Measurements from ENCODE around the gene STAT6. TPM values are rescaled to one million over a fixed set of nuclear protein-coding genes. Genes with fewer than 3 reads are reported as not detected.

Gene STAT6
- total and polyA plus RNA-seq, 10 of the 15 experiments (the other 5 are each of a cell fraction or from before 2014, with no cell fraction given) = 14.2 to 176 (median 89.6) TPM

- no peaks in the 10 kb centered on the region for H3K9me3 ChIP-seq (replicated peaks; ENCODE audit: control insufficient read depth, insufficient read depth, low read length)
- H3K27ac ChIP-seq (ENCODE audit: control insufficient read depth, insufficient read depth) = no peak overlapping the region
- no peaks in the 10 kb centered on the region for H3K4me1 ChIP-seq (ENCODE audit: control insufficient read depth, insufficient read depth, low read length)
- ChIA-PET SMC1A (ENCODE audit: uncharacterized antibody, unreplicated experiment) (no interaction called here), POLR2A (no interaction called here), CTCF (interaction anchor here (2.9 kb wide), 1 partner anchor 17 kb away, joined by 13 read pairs; no protein-coding TSS in a partner anchor), RAD21 (ENCODE audit: unreplicated experiment) (no interaction called here)
- H2AFZ ChIP-seq (ENCODE audit: control insufficient read depth, low read depth, low read length) = no peak overlapping the region
- H3K4me3 ChIP-seq = no peak overlapping the region
- H3K79me2 ChIP-seq (ENCODE audit: control insufficient read depth, insufficient read depth, low read length) = no peaks in the 10 kb centered on the region
- no peak overlapping the region for H3K9ac ChIP-seq (ENCODE audit: control insufficient read depth, insufficient read depth, low read length)
- DNase-seq (ENCODE audit: low read depth, low spot score) (no peak), ATAC-seq (no peak), FAIRE-seq (no peak)
- H3K36me3 ChIP-seq (ENCODE audit: control insufficient read depth in 2 of 2, insufficient read depth in 2 of 2, low read length in 1 of 2) = no peaks in the 10 kb centered on the region
- peaks cover 0 to 3% of the 10 kb centered on the region in 2 experiments; a peak in 2 of 4 replicates for H3K27me3 ChIP-seq (replicated peaks in 1 of 2; ENCODE audit: control insufficient read depth in 2 of 2, insufficient read depth in 2 of 2, low read length in 1 of 2)
- in situ Hi-C loops (cut with MboI) (no loop called here), intact Hi-C loops (cut with micrococcal nuclease; ENCODE audit: unreplicated experiment) (no loop called here)
- no peak overlapping the region for H3K4me2 ChIP-seq (ENCODE audit: control insufficient read depth, insufficient read depth)
- WGBS (ENCODE audit: insufficient coverage, insufficient replicate concordance, low lambda C conversion rate, missing lambda C conversion rate) = 61% methylated on average over 9 of the region's 9 CpGs
- no peak for TF ChIP-seq MTA2 (IDR thresholded peaks at IDR 0.05; ENCODE audit: low read depth)
- TF ChIP-seq BRCA1 (IDR thresholded peaks at IDR 0.05; ENCODE audit: low read depth, low read length) = no peak
- TF ChIP-seq SREBF1 (IDR thresholded peaks at IDR 0.05; ENCODE audit: low read length) = no peak
- no peak for TF ChIP-seq SPI1 (IDR thresholded peaks at IDR 0.05; ENCODE audit: borderline replicate concordance, insufficient read depth, low read depth, low read length)
- no peak for TF ChIP-seq CBX3 (IDR thresholded peaks at IDR 0.05; ENCODE audit: borderline replicate concordance, low read depth)
- no peak for TF ChIP-seq ZSCAN29 (IDR thresholded peaks at IDR 0.05)
- TF ChIP-seq TBL1XR1 (IDR thresholded peaks at IDR 0.05; ENCODE audit: low read depth, low read length) = no peak
- TF ChIP-seq ZNF274 (IDR thresholded peaks at IDR 0.05; ENCODE audit: insufficient read depth, insufficient read length) = no peak
- TF ChIP-seq ESRRA (IDR thresholded peaks at IDR 0.05; ENCODE audit: low read length) = no peak
- TF ChIP-seq ZNF384 (IDR thresholded peaks at IDR 0.05; ENCODE audit: borderline replicate concordance, low read depth, low read length) = no peak
- no TSS peak for BruUV-seq (replicated peaks)
- no peaks in the 10 kb centered on the region for H4K20me1 ChIP-seq (ENCODE audit: control insufficient read depth, insufficient read depth)
Observed at GRCh38 chr12:57142121-57142520, 31.0 kb upstream of the STAT6 start.

- H3K27ac ChIP-seq (ENCODE audit: control insufficient read depth, insufficient read depth) = no peak overlapping the region
- FAIRE-seq (no peak), ATAC-seq (no peak), DNase-seq (ENCODE audit: low read depth, low spot score) (no peak)
- no peaks in the 10 kb centered on the region for H3K79me2 ChIP-seq (ENCODE audit: control insufficient read depth, insufficient read depth, low read length)
- no peaks in the 10 kb centered on the region for H3K36me3 ChIP-seq (ENCODE audit: control insufficient read depth in 2 of 2, insufficient read depth in 2 of 2, low read length in 1 of 2)
- ChIA-PET RAD21 (ENCODE audit: unreplicated experiment) (no interaction called here), CTCF (interaction anchor here (2.9 kb wide), 1 partner anchor 16 kb away, joined by 13 read pairs; no protein-coding TSS in a partner anchor), SMC1A (ENCODE audit: uncharacterized antibody, unreplicated experiment) (no interaction called here), POLR2A (no interaction called here)
- WGBS (ENCODE audit: insufficient coverage, insufficient replicate concordance, low lambda C conversion rate, missing lambda C conversion rate) = 34% methylated on average over 8 of the region's 8 CpGs
- no peaks in the 10 kb centered on the region for H4K20me1 ChIP-seq (ENCODE audit: control insufficient read depth, insufficient read depth)
- H2AFZ ChIP-seq (ENCODE audit: control insufficient read depth, low read depth, low read length) = no peak overlapping the region
- no peak overlapping the region for H3K4me3 ChIP-seq
- no peaks in the 10 kb centered on the region for H3K9me3 ChIP-seq (replicated peaks; ENCODE audit: control insufficient read depth, insufficient read depth, low read length)
- BruUV-seq (replicated peaks) = no TSS peak
- H3K27me3 ChIP-seq (replicated peaks in 1 of 2; ENCODE audit: control insufficient read depth in 2 of 2, insufficient read depth in 2 of 2, low read length in 1 of 2) = no peaks in the 10 kb centered on the region; a peak in 2 of 4 replicates
- no peaks in the 10 kb centered on the region for H3K4me1 ChIP-seq (ENCODE audit: control insufficient read depth, insufficient read depth, low read length)
- no peak overlapping the region for H3K9ac ChIP-seq (ENCODE audit: control insufficient read depth, insufficient read depth, low read length)
- no peak overlapping the region for H3K4me2 ChIP-seq (ENCODE audit: control insufficient read depth, insufficient read depth)
- intact Hi-C loops (cut with micrococcal nuclease; ENCODE audit: unreplicated experiment) (no loop called here), in situ Hi-C loops (cut with MboI) (no loop called here)
- TF ChIP-seq BMI1 (IDR thresholded peaks at IDR 0.05; ENCODE audit: borderline replicate concordance) = no peak
- TF ChIP-seq YY1 (IDR thresholded peaks at IDR 0.05; ENCODE audit: low read depth, low read length) = no peak
- no peak for TF ChIP-seq ZNF207 (IDR thresholded peaks at IDR 0.05; ENCODE audit: borderline replicate concordance)
- TF ChIP-seq MYB (IDR thresholded peaks at IDR 0.05; ENCODE audit: borderline replicate concordance, low read depth, low read length) = no peak
- no peak for TF ChIP-seq E4F1 (IDR thresholded peaks at IDR 0.05; ENCODE audit: borderline replicate concordance, partially characterized antibody)
Observed at GRCh38 chr12:57141249-57141648, 30.1 kb upstream of the STAT6 start.
